Transverse colon (tissue), 4 donors: Measurements from ENCODE around the gene EHD4.

ENCODE experiments used
- CTCF ChIP-seq, 5 experiments: fragments of 200-600 bp in 3 of 5; fragments of 450-650 bp in 2 of 5; sonication (generic) in 3 of 5; IDR thresholded peaks; 1 replicate in 2 of 5; 2 replicates in 3 of 5; pipeline ENCODE4 v1.5.1; 2016 to 2017; ENCODE audit warnings: antibody characterized with exemption in 5 of 5, inconsistent platforms in 3 of 5, mild to moderate bottlenecking in 2 of 5, moderate library complexity in 1 of 5
- POLR2A ChIP-seq: fragments of 450-650 bp; IDR thresholded peaks from one replicate; pipeline ENCODE4 v1.6.1; 2016; ENCODE audit warnings: antibody characterized with exemption, mild to moderate bottlenecking, moderate library complexity
- POLR2AphosphoS5 ChIP-seq, 3 donors: sonication (generic); formaldehyde crosslinking; IDR thresholded peaks; one replicate each; pipeline ENCODE4 v1.6.1; 2016; ENCODE audit warnings: antibody characterized with exemption in 3 of 3

- TF ChIP-seq CTCF (IDR thresholded peaks at IDR 0.05) (no peak), POLR2AphosphoS5 (IDR thresholded peaks at IDR 0.05) (no peak), POLR2A (no peak)
Measured at GRCh38 chr15:42009474-42009873, 37.1 kb upstream of the EHD4 start.
